Stimulated activated naive CD8-positive, alpha-beta T cell treated with anti-CD3 and anti-CD28 coated beads, Interleukin-15, Interleukin-2, amounts not matched to agents 100 ng/mL and 50 ng/mL, for 24 hours (primary cell): ENCODE measurements around the gene PNPLA1.

Source experiments
- H3K27ac Mint-ChIP-seq: one replicate; pipeline ENCODE4 v1.8.0; 2021; ENCODE audit warnings: mild to moderate bottlenecking, mixed read lengths
- H3K27me3 Mint-ChIP-seq: one replicate; pipeline ENCODE4 v1.8.0; 2021; ENCODE audit warnings: mixed read lengths
- H3K36me3 Mint-ChIP-seq: one replicate; pipeline ENCODE4 v1.8.0; 2021; ENCODE audit warnings: low read depth, mixed read lengths
- H3K4me1 Mint-ChIP-seq: one replicate; pipeline ENCODE4 v1.8.0; 2021; ENCODE audit warnings: low read depth, mixed read lengths
- H3K4me3 Mint-ChIP-seq: one replicate; pipeline ENCODE4 v1.8.0; 2021; ENCODE audit warnings: mild to moderate bottlenecking, mixed read lengths
- H3K9me3 Mint-ChIP-seq: one replicate; pipeline ENCODE4 v1.8.0; 2021; ENCODE audit warnings: mixed read lengths

PNPLA1 gene

DNA sequence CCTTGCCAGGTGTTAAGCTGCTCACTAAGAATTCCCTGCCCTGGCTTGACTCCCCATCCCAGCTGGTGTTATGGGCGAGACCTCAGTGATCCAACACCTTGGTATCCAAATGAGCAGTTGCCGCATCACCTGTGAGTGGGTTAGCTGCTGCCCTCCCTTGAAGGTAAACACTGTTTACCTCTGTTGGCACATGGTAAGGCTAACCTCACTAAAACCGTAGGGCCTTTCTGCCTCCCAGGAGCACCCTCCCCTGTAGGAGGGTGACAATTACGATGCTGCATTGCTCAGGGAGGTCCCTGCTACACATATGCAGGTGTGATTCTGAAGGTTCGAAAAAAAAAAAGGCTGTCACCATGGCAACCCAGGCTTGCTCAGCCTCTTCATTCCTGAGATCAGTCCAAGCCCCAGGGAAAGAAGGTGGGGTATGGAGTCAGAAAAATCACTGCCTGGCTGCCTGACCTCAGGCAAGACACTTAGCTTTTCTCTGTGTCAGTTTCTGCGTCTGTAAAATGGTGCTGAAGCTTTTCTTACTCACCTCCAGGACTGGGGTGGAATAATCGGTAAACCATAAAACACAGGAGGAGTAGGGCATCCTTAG is 19.5 kb downstream of the PNPLA1 start:
- Mint-ChIP-seq H3K4me3 (no peak overlapping the region), H3K27me3 (peaks cover 21% of the 10 kb centered on the region), H3K9me3 (no peaks in the 10 kb centered on the region), H3K27ac (no peak overlapping the region), H3K36me3 (no peaks in the 10 kb centered on the region), H3K4me1 (no peaks in the 10 kb centered on the region)

DNA sequence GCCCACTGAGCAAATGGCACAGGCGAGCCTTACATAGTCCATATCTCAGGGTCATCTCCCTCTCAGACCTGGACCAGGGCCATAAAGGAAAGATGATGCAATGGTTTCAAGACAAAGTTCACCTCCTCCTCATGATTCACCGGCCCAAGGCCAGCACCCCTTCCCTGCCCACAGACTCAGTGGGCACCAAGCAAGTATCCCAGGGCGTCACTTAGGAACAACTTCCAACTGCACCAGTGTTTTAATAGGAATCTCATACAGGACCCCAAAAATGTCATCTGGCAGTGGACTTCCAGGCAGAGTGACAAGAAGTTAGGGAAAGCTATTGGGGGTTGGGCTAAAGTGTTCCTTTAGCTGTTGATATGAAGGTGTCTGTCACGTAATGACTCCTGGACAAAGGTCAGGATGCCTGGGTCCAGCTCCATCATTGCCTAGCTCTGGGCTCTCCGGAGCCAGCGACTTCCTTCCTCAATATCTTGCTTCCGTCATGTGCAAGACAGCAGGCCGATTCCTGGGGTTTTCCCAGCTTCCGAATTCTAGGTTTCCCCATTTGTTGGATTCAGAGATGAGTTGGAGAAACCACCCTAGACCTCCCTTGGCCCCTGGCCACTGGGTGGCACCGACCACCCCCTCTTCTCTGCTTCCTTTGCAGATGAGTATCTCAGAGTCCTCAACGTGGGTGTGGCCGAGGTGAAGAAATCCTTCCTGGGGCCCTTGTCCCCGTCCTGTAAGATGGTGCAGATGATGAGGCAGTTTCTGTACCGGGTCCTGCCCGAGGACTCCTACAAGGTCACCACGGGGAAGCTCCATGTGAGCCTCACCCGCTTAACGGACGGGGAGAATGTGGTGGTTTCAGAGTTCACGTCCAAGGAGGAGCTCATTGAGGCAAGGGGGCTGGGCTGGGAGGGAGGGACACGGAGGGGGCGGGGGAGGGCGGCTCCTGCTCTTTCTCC is 21.1 kb downstream of the PNPLA1 start:
- no peak overlapping the region for H3K4me3 Mint-ChIP-seq
- H3K9me3 Mint-ChIP-seq, result no peaks in the 10 kb centered on the region
- no peaks in the 10 kb centered on the region for H3K4me1 Mint-ChIP-seq
- H3K27me3 Mint-ChIP-seq, result peaks cover 8% of the 10 kb centered on the region
- no peak overlapping the region for H3K27ac Mint-ChIP-seq
- H3K36me3 Mint-ChIP-seq, result no peaks in the 10 kb centered on the region

DNA sequence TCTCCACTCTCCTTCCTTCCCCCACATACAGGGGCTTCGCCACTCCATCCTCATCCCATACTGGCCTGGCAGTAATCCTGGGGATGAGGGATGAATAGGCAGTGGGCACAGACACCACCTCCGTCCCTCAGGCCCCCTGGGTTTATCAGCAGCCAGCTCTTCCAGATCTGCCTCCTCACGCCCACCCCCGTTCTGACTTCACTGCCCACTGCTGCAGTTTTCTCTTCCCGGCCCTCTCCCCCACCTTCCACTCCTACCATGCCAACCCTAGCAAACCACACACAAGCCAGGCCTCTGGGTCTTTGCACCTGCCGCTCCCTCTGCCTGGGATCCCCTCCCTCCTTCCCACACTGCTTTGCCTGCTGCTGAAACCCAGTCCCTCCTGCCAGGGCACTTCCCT is 22.3 kb downstream of the PNPLA1 start:
- no peak overlapping the region for H3K4me3 Mint-ChIP-seq
- no peak overlapping the region for H3K27ac Mint-ChIP-seq
- no peaks in the 10 kb centered on the region for H3K9me3 Mint-ChIP-seq
- no peaks in the 10 kb centered on the region for H3K27me3 Mint-ChIP-seq
- no peaks in the 10 kb centered on the region for H3K4me1 Mint-ChIP-seq
- H3K36me3 Mint-ChIP-seq, result no peaks in the 10 kb centered on the region

DNA sequence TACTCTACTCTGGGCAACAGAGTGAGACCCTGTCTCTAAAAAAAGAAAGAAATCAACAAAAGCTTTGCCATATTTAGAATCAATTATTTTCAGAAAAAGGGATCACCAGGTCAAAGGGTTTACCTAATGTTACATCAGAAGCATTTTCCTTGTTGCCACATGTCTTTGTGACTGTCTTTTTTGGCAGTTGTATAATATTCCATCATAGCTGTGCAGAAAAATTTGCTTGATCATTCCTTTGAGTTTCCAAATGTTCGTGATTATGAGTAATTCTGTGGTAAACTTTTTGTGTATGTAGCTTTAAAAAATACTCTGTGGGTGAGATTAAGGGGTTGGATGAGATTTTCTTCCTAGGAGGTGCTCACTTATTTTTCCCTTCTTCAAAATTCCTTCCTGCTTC is 26.4 kb downstream of the PNPLA1 start:
- no peaks in the 10 kb centered on the region for H3K36me3 Mint-ChIP-seq
- H3K9me3 Mint-ChIP-seq, result no peaks in the 10 kb centered on the region
- no peak overlapping the region for H3K27ac Mint-ChIP-seq
- H3K4me3 Mint-ChIP-seq, result no peak overlapping the region
- H3K27me3 Mint-ChIP-seq, result peaks cover 1% of the 10 kb centered on the region
- H3K4me1 Mint-ChIP-seq, result no peaks in the 10 kb centered on the region

DNA sequence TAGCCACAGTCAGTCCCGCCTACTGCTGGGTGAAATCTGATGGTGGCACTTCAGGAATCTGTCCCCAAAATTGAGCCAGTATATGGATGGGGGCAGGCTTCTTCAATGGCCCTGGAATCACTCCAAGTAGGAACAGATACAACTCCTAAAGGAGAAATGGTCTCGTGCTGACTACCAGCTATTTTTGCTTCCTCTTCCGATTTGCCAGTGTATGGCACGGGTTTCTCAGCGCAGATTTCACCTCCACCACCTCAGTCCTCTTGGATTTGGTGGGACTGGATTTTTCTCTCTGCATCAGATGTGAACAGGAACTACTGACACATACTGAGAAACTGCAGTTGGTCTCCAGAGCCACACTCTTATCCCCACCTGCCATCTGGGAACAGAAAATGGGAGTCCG is 27.2 kb downstream of the PNPLA1 start:
- H3K4me1 Mint-ChIP-seq, result no peaks in the 10 kb centered on the region
- H3K27ac Mint-ChIP-seq, result no peak overlapping the region

DNA sequence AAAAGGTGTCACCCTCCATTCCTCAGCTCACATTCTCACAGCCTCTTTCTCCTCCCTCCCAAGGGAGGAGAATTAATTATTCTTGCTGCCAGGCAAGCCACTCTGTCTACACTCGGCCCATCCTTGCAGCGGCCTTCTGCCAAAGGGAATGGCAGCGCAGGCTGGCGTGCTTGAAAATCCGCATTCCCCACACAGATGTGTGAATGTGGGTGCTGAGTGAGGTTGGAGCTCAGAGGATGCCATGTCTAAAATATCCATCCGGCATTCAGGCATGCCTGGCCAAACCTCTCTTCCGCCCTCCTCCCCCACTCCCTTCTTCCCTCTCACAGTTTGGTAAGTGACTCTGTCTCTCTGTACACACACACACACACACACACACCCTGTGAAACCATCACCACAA is 27.7 kb downstream of the PNPLA1 start:
- Mint-ChIP-seq H3K36me3 (no peaks in the 10 kb centered on the region), H3K4me1 (no peaks in the 10 kb centered on the region), H3K4me3 (no peak overlapping the region), H3K27ac (no peak overlapping the region), H3K27me3 (peaks cover 7% of the 10 kb centered on the region), H3K9me3 (no peaks in the 10 kb centered on the region)

More for the DNA sequence above, 27.2 kb downstream of the PNPLA1 start:
- peaks cover 7% of the 10 kb centered on the region for H3K27me3 Mint-ChIP-seq
- no peaks in the 10 kb centered on the region for H3K36me3 Mint-ChIP-seq
- H3K9me3 Mint-ChIP-seq, result no peaks in the 10 kb centered on the region
- H3K4me3 Mint-ChIP-seq, result no peak overlapping the region

DNA sequence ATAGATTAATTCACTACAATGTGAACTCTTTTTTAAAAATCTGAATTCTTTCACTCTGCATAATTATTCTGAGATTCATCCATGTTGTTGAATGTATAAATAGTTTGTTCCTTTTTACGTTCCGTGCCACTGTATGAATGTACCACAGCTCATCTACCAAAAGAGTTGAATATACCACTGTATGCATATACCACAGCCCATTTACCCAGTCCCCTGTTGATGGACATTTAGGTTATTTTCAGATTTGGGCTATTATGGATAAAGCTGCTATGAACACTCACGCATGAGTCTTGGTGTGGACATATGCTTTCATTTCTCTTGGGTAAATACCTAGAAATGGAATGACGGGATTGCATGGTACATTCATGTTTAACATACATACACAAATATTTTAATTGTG is 28.2 kb downstream of the PNPLA1 start:
- no peaks in the 10 kb centered on the region for H3K4me1 Mint-ChIP-seq
- H3K4me3 Mint-ChIP-seq, result no peak overlapping the region
- no peaks in the 10 kb centered on the region for H3K9me3 Mint-ChIP-seq
- H3K36me3 Mint-ChIP-seq, result no peaks in the 10 kb centered on the region
- H3K27ac Mint-ChIP-seq, result no peak overlapping the region
- H3K27me3 Mint-ChIP-seq, result peaks cover 7% of the 10 kb centered on the region

DNA sequence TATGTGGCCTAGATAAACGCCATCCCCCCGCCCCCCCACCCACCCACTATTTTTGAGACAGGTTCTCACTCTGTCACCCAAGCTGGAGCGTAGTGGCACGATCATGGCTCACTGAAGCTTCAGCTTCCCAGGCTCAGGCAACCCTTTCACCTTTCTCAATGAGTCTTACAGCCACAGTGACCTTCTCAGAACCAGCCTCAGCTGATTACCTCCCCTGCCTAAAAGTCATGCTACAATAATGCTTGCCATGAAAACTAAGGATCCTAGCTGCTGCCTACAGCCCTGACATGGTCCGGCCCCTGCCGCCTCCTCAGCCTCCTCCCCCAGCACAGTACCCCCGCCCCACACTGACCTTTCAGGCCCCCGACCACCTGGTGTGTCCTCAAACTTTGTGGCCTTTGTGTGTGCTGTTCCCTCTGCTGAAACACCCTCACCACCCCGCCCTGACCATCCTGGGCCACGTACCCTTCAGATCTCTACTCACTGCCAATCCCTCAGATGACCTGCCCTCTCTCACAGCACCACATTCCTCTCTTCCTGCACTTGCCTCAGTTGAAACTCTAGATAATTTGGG is 31.3 kb downstream of the PNPLA1 start:
- H3K4me3 Mint-ChIP-seq, result no peak overlapping the region
- H3K9me3 Mint-ChIP-seq, result no peaks in the 10 kb centered on the region
- peaks cover 7% of the 10 kb centered on the region for H3K27me3 Mint-ChIP-seq
- no peaks in the 10 kb centered on the region for H3K36me3 Mint-ChIP-seq
- no peaks in the 10 kb centered on the region for H3K4me1 Mint-ChIP-seq
- H3K27ac Mint-ChIP-seq, result no peak overlapping the region

DNA sequence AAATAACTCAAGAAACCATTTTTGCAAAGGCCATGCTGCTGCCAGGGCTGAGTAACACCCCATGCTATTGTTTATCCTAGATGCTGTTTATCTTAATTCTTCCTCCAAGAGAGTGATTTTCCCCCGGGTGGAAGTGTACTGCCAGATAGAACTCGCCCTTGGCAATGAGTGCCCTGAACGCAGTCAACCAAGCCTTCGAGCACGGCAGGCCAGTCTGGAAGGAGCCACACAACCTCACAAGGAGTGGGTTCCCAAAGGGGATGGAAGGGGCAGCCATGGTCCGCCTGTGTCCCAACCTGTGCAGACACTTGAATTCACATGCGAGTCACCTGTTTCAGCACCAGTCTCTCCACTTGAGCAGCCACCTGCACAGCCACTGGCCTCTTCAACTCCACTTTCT is 31.9 kb downstream of the PNPLA1 start:
- no peak overlapping the region for H3K4me3 Mint-ChIP-seq
- no peaks in the 10 kb centered on the region for H3K9me3 Mint-ChIP-seq
- peaks cover 7% of the 10 kb centered on the region for H3K27me3 Mint-ChIP-seq
- no peaks in the 10 kb centered on the region for H3K4me1 Mint-ChIP-seq
- H3K36me3 Mint-ChIP-seq, result no peaks in the 10 kb centered on the region
- H3K27ac Mint-ChIP-seq, result no peak overlapping the region

DNA sequence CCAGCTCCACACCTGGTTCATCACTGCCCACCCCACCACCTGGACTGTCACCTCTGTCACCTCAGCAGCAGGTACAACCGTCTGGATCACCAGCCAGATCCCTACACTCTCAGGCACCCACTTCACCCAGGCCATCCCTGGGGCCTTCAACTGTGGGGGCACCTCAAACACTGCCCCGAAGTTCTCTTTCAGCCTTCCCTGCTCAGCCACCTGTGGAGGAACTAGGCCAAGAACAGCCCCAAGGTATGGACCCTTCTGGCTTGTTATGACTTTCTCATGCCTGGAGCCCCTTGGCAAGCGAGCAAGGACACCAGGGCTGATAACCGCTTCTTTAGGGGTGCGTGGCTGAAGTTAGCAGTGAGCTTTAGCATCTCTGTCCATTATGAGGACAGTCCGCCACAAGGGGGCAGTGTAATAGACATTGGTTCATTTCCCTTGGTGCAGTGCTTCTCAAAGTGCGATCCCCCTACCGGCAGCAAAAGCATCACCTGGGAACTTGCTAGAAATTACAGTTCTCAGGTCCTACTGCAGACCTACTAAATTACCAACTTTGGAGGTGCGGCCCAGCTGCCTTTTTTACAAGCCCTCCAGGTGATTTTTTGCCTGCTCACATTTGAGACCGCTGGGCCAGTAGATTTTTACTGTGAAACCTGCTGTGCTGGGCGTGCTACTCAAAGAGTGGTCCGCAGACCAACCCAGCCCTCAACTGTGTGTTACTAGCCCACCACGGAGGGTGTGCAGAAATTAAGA is 32.5 kb downstream of the PNPLA1 start:
- H3K27ac Mint-ChIP-seq, result no peak overlapping the region
- no peak overlapping the region for H3K4me3 Mint-ChIP-seq
- H3K36me3 Mint-ChIP-seq, result no peaks in the 10 kb centered on the region
- no peaks in the 10 kb centered on the region for H3K9me3 Mint-ChIP-seq
- H3K4me1 Mint-ChIP-seq, result no peaks in the 10 kb centered on the region
- peaks cover 7% of the 10 kb centered on the region for H3K27me3 Mint-ChIP-seq

DNA sequence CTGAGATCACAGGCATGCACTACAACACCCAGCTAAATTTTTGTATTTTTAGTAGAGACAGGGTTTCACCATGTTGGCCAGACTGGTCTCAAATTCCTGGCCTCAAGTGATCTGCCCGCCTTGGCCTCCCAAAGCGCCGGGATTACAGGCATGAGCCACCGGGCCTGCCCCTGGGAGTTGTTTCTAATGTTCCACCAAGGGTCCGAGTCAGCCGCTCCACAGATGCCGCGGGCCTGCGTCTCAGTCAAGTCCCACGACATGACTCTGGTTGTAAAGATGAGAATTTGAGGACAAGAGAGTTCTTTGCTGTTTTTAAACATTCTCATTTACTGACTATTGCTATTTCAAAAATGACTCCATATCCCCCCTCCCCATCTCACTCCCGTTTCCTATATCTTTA is 36.0 kb downstream of the PNPLA1 start:
- no peaks in the 10 kb centered on the region for H3K36me3 Mint-ChIP-seq
- H3K9me3 Mint-ChIP-seq, result no peaks in the 10 kb centered on the region
- peaks cover 7% of the 10 kb centered on the region for H3K27me3 Mint-ChIP-seq
- H3K4me1 Mint-ChIP-seq, result no peaks in the 10 kb centered on the region
- no peak overlapping the region for H3K4me3 Mint-ChIP-seq
- H3K27ac Mint-ChIP-seq, result no peak overlapping the region

DNA sequence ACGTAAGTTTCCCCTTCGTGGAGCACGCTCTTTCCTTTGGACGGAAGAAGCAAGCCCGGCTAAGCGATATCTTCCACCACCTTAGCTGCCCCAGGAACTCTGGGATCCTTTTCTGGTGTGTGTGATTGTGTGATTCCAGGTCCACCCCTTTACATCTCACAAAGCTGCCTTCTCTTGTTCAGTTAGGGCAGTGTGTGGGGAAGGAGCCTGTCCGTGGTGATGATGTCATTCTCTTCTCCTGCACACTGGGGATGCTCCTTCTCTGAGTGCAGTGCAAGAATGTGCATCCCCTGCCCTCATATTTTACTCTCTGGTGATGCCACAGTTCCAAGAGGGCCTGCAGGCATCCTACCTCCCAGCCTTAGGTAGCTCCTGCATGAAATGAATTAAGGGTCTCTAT is 36.5 kb downstream of the PNPLA1 start:
- H3K4me3 Mint-ChIP-seq, result no peak overlapping the region
- H3K9me3 Mint-ChIP-seq, result no peaks in the 10 kb centered on the region
- H3K36me3 Mint-ChIP-seq, result no peaks in the 10 kb centered on the region
- H3K4me1 Mint-ChIP-seq, result no peaks in the 10 kb centered on the region
- H3K27me3 Mint-ChIP-seq, result peaks cover 5% of the 10 kb centered on the region
- no peak overlapping the region for H3K27ac Mint-ChIP-seq

DNA sequence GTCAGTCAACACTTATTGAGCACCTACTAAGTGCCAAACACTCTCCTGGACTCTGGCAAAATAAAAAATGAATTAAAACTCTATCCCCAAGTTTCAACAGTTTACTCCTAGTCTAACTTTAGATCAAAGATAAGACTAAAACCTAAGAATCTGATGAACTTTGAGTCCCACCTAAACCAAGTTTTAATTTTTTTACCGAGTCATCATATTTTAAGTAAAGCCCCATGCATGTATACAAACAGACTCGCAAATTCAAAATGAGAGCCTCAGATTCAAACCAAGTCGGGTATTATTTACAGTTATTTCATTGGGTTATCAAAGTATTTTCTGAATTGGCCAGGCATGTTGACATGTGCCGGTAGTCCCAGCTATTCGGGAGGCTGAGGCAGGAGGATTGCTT is 38.7 kb downstream of the PNPLA1 start:
- H3K4me3 Mint-ChIP-seq, result no peak overlapping the region
- no peaks in the 10 kb centered on the region for H3K36me3 Mint-ChIP-seq
- H3K4me1 Mint-ChIP-seq, result no peaks in the 10 kb centered on the region
- no peak overlapping the region for H3K27ac Mint-ChIP-seq
- no peaks in the 10 kb centered on the region for H3K27me3 Mint-ChIP-seq
- no peaks in the 10 kb centered on the region for H3K9me3 Mint-ChIP-seq

DNA sequence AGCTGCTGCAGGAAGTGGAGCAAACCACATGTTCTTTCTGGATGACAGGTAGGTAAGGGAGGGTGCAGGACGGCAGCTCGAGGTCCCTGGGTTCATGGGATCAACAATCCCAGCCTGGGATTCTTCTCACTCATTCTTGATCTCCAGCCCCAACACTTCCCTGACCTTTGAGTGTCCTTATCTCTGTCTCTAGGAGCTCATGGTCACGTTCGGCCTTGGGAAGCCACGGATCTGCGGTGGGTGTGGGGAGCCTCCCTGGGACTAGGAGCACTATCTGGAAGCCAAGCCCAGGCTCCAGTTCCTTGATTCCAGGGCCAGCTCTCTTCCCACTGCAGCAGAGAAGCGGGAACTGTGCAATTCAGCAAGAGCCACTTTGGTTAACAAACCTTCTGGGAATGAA is 39.3 kb downstream of the PNPLA1 start:
- Mint-ChIP-seq H3K4me1 (no peaks in the 10 kb centered on the region), H3K27me3 (no peaks in the 10 kb centered on the region), H3K36me3 (no peaks in the 10 kb centered on the region), H3K9me3 (no peaks in the 10 kb centered on the region), H3K27ac (no peak overlapping the region), H3K4me3 (no peak overlapping the region)

DNA sequence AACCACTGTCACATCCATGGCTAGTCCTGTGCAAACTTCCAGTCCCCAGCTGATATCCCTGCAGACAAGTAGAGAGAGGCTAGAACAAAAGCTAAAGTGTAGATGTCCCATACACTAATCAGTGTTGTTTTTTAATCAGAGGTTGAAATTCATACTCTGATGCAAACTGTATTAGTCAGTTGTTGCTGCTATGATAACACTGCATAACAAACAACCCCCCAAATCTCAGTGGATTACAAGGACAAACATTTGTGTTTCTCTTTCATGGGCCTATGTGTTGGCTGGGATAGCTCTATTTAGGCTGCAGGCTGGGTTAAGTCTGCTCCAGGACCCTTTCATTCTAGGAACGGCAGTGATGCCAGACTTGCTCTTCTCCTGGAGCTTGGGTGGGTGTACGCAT is 40.0 kb downstream of the PNPLA1 start:
- Mint-ChIP-seq H3K4me1 (no peaks in the 10 kb centered on the region), H3K4me3 (no peak overlapping the region), H3K9me3 (no peaks in the 10 kb centered on the region), H3K36me3 (no peaks in the 10 kb centered on the region), H3K27me3 (no peaks in the 10 kb centered on the region), H3K27ac (no peak overlapping the region)
